Measurements from ENCODE around the gene WNT9A.
"Not testable (repeated sequence)": the region's sequence is repeated elsewhere in the genome, so short reads cannot be mapped to it uniquely, and the experiment has no call there.

Gene WNT9A, protein sequence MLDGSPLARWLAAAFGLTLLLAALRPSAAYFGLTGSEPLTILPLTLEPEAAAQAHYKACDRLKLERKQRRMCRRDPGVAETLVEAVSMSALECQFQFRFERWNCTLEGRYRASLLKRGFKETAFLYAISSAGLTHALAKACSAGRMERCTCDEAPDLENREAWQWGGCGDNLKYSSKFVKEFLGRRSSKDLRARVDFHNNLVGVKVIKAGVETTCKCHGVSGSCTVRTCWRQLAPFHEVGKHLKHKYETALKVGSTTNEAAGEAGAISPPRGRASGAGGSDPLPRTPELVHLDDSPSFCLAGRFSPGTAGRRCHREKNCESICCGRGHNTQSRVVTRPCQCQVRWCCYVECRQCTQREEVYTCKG

DNA sequence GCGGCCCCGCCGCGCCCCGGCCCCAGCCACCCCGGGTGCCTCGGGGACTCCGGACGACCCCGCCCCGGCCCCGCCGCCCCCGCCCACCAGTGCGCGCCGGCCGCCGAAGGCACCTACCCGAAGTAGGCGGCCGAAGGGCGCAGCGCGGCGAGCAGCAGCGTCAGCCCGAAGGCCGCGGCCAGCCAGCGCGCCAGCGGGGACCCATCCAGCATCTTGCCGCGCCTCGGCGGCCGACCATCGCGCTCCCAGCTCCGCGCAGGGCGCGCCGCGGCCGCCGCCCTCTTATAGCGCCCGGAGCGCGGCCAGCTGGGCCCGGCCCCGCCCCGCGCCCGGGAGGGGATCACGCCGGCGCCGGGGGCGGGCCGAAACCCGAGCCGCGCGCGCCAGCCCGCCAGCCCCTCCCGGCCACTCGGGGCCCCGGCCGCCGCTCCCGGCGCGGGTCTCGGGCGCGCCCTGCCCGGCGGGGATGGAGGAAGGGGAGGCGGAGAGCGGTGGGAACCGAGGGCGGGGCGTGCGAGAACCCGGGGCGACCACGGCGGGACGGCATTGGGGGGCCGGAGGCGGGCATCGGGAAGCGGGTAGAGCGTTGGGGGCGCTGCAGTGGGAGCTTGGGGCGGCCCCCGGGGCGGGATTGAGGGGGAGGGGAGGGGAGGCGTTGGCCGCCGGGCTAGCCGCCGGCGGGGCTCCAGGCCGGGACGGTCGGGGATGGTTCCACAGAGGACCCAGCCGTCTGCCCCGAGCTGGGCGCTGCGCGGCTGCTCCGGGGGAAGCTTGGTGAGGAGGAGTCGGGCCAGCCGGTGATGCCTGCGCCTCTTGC, at the start of gene WNT9A:
TSS of gene WNT9A (minus strand) at position 257 of the 817 bp plus-strand sequence. CDS start at position 212, 45 bp downstream.
- peak; percentile 34 for DNase-seq

DNA sequence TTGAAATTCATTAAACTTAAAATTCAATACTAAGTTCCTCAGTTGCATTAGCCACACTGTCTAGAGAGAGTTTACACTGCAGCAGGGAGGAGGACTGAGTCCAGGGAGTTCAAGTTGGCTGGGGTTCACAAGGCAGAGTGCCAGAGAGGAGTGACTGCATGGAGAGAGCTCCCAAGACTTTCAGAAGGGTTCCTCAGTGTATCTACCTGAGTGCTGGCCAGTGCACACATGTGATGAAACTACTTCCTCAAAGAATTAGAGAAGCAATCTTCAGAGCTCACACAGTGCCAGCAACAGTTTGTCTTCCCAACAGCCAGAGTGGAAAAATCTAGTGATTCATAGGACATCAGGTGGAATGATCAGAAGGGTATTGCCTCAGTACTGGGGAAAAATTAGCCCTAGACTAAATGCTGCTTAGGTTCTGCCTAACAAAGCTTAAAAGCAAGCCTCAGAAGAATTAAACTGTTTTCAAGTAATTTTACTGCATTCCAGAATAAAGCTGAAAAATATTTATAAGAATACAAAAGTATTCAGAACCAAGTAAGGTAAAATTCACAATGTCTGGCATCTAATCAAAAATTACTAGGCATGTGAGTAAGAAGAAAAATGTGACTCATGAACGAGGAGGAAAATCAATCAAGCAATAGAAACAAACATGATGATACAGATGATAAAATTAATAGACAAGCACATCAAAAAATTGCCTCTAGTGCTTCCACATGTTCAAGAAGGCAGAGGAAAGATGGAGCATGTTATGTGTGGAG, 48.6 kb upstream of the WNT9A start:
- no peak for DNase-seq

DNA sequence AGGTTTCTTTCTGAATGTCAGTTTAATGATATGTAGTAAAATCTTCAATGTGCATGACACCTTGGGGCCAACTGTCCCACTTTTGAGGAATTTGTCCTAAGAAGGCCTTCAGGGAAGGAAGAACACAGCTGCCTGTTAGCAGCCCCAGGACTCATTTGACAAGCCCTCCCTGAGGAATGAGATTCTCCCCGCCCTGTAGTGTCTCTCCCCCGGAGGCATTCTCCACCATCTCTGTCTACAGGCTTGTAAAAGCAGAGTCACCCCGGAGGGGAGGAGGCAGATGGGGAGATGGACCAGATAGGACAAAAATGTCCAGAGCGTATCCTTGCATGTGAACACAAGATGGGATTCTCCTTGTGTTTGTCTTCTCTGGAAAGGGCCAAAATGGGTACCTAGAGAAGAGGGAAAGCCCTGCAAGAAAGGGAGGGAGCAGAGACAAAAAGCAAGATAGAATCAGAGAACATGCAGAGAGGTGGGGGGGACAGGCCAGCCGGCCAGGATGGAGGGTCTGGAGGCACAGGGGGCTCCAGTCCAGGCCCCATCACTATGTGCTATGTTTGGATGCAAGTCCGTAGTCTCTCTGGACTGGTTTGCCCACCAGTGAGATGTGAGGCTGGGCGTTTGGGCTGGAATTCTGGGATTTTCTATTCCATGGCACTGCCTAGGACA, 47.0 kb upstream of the WNT9A start:
- DNase-seq, result no peak

DNA sequence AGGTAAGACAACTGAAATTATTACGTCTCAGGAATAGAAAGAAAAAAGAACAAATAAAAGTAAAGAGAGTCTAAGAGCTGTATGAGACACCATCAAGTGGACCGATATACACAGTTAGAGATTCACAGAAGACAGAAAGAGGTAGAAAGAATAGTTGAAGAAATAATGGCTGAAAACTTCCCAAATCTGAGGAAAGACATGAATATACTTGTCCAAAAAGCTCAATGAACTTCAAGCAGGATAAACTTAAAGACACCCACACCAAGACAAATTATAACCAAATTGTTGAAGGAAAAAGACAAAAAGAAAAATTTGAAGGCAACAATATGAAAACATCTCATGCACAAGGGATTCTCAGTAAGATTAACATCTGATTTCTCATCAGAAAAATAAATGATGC, 39.4 kb upstream of the WNT9A start:
- DNase-seq, result no peak

DNA sequence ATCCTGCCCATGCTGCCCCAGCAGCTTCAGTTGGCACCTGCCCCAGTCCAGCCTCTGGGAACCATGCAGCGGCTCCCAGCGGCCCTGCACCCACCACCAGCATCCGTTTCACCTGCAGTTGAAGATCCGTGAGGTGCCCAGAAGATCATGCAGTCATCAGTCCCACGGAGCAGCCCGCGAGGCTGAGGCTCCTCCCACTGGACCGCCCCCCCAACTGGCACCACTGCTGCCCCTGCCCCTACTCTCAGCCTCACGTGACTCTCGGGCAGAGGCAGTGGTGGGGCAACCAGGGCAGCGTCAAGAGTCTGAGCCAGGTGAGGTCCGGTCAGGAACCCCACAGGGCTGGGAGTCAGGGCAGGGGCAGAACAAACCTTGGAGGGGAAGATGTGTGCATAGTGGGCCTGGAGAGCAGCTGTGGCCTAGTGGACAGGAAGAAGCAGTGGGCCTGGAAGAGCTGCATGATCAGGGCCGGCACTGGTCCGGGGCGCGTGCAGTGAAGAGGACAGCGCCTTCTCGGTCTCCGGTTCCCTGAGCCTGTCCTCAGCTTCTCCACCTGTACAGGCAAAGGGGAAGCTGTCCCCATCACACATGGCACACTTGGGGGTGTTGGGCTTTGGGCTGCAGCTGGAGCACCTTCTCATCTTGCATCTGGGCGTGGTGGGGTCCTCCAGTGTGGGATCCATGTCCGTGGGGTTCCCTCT, 28.0 kb upstream of the WNT9A start:
- DNase-seq, result not testable (repeated sequence)

DNA sequence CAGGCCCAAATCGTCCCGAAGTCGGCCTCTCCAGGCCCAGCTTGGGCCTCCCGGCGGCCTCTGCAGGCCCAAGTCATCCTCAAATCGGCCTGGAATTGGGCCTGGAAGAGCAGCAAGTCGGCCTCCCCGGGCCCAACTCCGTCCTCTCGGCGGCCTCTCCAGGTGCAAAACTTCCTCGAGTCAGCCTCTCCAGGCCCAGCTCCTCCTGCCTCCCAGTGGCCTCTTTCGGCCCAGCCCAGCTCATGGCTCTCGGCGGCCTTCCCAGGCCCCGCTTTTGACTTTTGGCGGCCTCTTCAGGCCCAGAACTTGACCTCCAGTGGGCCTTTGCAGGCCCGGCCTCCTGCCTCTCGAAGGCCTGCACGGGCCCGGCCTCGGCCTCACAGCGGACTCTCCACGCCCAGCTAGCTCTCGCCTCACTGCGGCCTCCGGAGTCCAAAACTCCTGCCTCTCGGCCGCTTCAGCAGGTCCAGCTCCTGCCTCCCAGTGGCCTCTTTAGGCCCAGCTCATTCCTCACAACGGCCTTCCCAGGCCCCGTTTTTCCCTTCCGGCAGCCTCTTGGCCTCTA, 26.1 kb upstream of the WNT9A start:
- not testable (repeated sequence) for DNase-seq

DNA sequence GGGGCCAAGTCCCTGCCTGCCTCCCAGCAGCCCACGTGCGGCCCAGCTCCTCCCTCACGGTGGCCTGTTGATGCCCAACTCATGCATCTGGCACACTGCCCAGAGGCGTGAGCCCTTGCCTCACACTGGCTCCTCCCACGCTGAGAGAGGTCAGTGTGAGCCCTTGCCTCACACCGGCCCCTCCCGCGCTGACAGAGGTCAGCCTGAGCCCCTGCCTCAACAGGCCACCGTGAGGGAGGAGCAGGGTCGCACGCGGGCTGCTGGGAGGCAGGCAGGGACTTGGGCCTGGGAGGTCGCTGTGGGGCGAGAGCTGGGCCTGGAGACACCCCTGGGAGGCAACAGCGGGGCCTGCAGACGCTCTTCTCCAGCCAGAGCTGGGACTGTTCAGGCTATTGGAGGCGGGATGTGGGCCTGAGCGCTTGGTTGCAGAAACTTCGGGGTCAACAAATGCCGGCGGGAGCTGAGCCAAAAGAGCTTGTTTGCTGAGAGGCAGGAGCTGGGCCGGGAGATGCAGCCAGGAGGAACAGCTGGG, 25.2 kb upstream of the WNT9A start:
- not testable (repeated sequence) for DNase-seq

DNA sequence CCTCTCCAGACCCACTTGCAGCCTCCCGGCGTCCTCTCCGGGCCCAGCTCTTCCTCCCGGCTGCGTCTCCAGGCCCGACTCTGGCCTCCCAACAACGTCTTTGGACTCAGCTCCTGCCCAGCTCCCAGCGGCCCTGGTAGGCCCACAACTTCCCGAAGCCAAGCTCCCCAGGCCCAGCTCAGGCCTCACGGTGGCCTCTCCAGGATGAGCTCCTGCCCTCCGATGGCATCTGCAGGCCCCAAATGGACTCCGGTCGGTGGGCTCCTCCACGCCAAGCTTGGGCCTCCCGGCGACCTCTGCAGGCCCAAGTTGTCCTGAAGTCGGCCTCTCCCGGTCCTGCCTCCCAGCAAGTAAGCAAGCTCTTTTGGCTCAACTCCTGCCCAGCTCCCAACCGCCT, 24.5 kb upstream of the WNT9A start:
- DNase-seq, result not testable (repeated sequence)

DNA sequence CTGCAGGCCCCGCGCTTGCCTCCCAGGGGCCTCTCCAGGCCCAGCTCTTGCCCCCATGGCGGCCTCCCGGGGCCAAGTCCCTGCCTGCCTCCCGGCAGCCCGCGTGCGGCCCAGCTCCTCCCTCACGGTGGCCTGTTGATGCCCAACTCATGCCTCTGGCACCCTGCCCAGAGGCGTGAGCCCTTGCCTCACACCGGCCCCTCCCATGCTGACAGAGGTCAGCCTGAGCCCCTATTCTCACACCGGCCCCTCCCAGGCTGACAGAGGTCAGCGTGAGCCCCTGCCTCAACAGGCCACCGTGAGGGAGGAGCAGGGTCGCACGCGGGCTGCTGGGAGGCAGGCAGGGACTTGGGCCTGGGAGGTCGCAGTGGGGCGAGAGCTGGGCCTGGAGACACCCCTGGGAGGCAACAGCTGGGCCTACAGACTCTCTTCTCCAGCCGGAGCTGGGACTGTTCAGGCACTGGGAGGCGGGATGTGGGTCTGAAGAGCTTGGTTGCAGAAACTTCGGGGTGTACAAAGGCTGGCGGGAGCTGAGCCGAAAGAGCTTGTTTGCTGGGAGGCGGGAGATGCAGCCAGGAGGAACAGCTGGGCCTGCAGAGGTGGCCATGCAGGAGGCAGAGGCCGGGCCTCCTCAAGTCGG, 24.0 kb upstream of the WNT9A start:
- DNase-seq, result not testable (repeated sequence)

DNA sequence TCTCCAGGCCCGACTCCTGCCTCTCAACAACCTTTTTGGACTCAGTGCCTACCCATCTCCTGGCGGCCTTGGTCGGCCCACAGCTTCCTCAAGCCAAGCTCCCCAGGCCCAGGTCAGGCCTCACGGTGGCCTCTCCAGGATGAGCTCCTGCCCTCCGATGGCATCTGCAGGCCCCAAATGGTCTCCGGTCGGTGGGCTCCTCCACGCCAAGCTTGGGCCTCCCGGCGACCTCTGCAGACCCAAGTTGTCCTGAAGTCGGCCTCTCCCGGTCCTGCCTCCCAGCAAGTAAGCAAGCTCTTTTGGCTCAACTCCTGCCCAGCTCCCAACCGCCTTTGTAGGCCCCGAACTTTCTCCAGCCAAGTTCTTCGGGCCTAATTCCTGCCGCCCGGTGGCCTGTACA, 23.5 kb upstream of the WNT9A start:
- DNase-seq, result not testable (repeated sequence)

DNA sequence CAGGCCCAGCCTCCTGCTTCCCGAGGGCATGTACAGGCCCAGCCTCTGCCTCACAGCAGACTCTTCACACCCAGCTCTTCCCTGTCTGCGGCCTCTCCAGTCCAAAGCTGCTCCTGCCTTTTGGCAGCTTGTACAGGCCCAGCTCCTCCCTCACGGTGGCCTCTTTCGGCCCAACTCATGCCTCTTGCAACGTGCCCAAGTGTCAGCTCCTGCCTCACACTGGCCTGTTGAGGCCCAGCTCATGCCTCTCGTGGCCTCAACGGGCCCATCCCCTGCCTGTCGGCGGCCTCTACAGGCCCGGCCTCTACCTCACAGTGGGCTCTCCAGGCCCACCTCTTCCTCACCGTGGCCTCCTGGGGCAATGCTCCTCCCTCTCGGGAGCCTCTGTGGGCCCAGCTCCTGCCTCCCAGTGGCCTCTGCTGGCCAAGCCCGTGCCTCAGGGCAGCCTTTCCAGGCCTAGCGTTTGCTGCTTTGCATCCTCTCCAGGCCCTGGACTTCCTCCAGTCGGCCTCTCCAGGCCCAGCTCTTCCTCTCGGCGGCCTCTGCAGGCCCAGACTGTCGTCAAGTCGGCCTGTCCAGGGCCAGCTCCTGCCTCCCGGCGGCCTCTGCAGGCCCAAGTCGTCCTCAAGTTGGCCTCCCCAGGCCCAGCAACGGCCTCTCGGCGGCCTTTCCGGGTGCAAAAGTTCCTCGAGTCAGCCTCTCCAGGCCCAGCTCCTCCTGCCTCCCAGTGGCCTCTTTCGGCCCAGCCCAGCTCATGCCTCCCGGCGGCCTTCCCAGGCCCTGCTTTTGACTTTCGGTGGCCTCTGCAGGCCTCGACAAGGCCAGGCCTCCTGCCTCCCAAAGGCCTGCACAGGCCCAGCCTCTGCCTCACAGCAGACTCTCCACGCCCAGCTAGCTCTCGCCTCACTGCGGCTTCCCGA, 22.6 kb upstream of the WNT9A start:
- not testable (repeated sequence) for DNase-seq

DNA sequence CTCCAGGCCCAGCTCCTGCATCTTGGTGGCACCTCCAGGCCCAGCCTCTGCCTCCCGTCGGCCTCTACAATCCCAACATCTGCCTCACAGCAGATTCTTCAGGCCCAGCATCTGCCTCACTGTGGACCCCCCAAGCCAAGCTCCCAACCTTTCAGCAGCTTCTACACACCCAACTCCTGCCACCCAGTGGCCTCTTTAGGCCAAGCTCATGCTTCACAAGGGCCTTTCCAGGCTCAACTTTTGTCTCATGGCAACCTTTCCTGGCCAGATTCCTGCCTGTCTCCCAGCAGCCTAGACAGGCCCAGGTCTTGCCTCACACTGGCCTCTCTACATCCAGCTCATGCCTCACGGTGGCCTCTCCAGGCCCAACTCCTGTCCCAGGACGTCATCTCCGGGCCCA, 20.1 kb upstream of the WNT9A start:
- DNase-seq, result not testable (repeated sequence)

DNA sequence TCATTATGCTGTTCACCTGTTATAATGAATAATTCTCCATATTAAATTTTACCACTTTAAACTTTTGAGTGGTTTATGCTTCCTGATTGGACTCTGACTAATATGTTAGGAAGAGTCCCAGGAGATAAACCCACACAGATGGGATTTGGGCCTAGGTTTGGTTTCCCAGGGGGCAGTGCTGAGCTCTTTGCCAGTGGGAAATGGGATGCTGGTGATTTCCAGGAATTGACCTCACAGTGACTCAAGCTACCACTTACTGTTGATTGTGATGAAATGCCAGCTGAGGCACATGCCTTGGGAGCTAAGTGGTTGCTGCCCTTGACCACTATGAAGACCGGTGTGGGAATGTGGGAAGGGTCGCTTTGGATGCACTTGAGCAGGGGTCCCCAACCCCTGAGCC, 19.0 kb upstream of the WNT9A start:
- DNase-seq, result not testable (repeated sequence)

DNA sequence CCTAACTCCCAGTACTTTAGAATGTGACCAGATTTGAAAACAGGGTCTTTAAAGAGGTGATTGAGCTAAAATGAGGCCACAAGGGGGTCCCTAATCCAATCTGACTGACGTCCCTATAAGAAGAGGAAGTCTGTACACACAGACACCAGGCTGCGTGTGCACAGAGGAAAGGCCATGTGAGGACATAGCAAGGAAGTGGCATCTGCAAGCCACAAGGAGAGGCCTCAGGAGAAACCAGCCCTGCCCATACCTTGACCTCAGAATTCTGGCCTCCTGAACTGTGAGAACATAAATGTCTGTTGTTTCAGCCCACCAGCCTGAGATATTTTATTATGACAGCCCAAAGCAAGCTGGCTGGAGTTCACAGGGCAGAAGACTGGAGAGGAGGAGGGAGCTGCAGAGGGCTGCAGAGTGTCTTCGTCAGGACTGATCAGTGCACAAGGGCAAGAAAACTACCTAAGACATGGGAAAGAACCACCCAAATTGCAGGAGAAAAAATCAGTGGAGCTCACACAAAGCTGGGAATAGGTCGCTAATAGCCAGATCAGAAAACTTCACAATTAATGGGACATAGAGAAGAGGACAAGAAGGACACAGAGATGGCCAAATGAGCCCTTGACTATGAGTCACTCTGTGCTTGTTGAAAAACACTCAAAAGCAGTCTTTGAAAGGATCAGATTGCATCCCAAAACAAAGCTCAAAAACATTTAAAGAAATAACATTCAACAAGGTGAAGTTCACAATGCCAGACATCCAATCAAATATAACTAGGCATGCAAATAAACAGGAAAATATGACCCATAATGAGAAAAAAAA, 14.1 kb upstream of the WNT9A start:
- no peak for DNase-seq

DNA sequence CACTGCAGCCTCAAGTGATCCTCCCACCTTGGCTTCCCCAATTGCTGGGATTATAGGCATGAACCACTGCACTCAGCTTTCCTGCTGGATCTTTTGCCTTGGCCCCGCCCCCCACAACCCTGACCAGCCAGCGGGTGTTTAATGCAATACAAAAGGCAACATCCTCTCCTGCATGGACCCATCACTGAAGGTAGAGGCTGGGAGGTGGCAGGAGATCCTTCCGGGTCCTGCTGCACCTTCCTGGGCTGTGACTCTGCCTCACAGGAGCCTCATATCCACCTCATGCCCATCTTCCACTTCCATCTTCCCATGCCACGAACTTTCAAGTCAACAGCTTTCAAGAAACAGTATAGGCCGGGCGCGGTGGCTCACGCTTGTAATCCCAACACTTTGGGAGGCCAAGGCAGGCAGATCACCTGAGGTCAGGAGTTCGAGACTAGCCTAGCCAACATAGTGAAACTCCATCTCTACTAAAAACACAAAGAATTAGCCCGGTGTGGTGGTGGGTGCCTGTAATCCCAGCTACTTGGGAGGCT, 11.7 kb upstream of the WNT9A start:
- no peak for DNase-seq

DNA sequence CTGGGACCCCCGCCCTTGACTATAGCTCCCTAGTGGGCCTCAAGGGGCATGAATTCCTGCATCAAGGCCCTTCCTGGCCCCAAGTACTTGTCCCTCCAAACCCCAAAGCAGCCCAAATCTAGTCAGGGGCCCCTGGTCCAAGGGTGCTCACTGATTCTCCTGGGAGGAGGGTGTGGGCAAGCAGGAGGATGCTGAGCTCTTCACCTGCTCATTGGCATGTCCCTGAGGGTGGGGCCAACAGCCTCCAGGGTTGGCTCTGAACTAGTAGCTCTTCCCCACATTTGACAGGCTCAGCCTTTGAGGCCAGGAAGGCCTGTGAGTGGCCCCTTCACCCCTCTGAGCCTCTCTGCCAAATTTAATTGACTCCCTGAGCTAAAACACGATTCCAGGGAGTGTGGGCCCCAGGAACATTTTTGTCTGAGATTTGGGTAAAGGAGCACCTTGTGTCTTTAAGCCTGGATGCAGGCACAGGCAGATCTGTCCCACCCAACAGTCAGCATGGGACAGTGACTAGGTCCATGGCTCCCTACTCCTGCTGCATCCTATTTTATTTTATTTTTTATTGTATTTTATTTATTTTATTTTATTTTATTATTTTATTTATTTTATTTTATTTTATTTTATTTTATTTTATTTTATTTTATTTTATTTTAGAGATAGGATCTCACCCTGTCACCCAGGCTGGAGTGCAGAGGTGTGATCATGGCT, 11.0 kb upstream of the WNT9A start:
- DNase-seq, result no peak

DNA sequence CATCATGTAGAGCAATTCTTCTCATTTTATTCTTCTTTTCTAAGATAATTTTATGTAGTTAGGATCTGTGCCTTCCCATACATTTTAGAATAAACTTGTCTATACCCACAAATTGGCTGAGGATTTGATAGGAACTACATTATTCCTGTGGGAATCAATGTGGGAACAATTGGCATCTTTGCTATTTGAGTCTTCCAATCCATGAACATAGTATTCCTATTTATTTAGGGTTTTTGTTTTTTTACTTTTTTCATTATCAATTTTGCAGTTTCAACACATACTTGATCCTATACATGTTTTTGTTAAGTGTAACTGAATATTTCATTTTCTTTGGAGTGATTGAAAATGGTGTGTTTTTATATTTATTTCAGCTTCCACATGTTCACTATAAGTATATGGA, 8.1 kb upstream of the WNT9A start:
- no peak for DNase-seq

Data from NCI-H1105 (cell line).